ENCODE data around the gene CCBE1. TPM values are rescaled to one million over a fixed set of nuclear protein-coding genes. Genes with fewer than 3 reads are reported as not detected.

Gene CCBE1
- total and polyA plus RNA-seq, 2 of the 4 experiments (the other 2 are of a cell fraction) = 64.8 to 148 TPM

GRCh38 chr18:59562751-59563150 is 134.5 kb downstream of the CCBE1 start:
- H3K79me1 ChIP-seq (ENCODE audit: low read depth in 1 of 2, low read length in 2 of 2) = peaks cover 30 to 60% of the 10 kb centered on the region in 2 experiments
- H3K27ac ChIP-seq (ENCODE audit: insufficient read depth, low read length) = no peak overlapping the region
- H2AK5ac ChIP-seq (ENCODE audit: low read depth, low read length) = no peak overlapping the region; the same call in 1 of the 2 replicates
- H3K9me3 ChIP-seq (ENCODE audit: control insufficient read depth, insufficient read depth, low read length) = no peaks in the 10 kb centered on the region
- H2BK20ac ChIP-seq (ENCODE audit: low read depth, low read length) = no peak overlapping the region
- TF ChIP-seq MAZ (IDR thresholded peaks at IDR 0.05; ENCODE audit: borderline replicate concordance, low read depth, low read length) (no peak), RFX5 (IDR thresholded peaks at IDR 0.05; ENCODE audit: low read depth, low read length) (no peak), SMC3 (IDR thresholded peaks at IDR 0.05; ENCODE audit: low read depth, low read length) (no peak), BHLHE40 (IDR thresholded peaks at IDR 0.05; ENCODE audit: low read depth, low read length) (no peak), CHD1 (IDR thresholded peaks at IDR 0.05; ENCODE audit: low read depth, low read length) (no peak), FOS (IDR thresholded peaks at IDR 0.05; ENCODE audit: low read depth, low read length) (no peak), MXI1 (IDR thresholded peaks at IDR 0.05; ENCODE audit: borderline replicate concordance, low read depth, low read length) (no peak), MAFK (IDR thresholded peaks at IDR 0.05; ENCODE audit: low read depth, low read length) (no peak), USF2 (IDR thresholded peaks at IDR 0.05; ENCODE audit: low read depth, low read length) (no peak), CTCF (conservative IDR thresholded peaks at IDR 0.05; ENCODE audit: low read depth, low read length) (no peak), RAD21 (IDR thresholded peaks at IDR 0.05; ENCODE audit: low read length) (no peak), ELK1 (IDR thresholded peaks at IDR 0.05; ENCODE audit: borderline replicate concordance, low read depth, low read length) (no peak), POLR2A (IDR thresholded peaks at IDR 0.05; ENCODE audit: low read depth, low read length) (no peak), NFE2L2 (IDR thresholded peaks at IDR 0.05; ENCODE audit: low read depth, low read length) (no peak), CEBPB (IDR thresholded peaks at IDR 0.05; ENCODE audit: low read depth, low read length) (no peak)
- H3K9me1 ChIP-seq (ENCODE audit: insufficient read depth, low read length) = peaks cover 4% of the 10 kb centered on the region; the same call in 1 of the 2 replicates
- H2BK120ac ChIP-seq (ENCODE audit: low read depth, low read length) = no peak overlapping the region
- no peak overlapping the region for H3K9ac ChIP-seq (ENCODE audit: low read depth, low read length)
- in situ Hi-C loops (cut with MboI; ENCODE audit: low sequenced_read_pairs) (no loop called here), dilution Hi-C loops (cut with HindIII; ENCODE audit: low sequenced_read_pairs, unreplicated experiment) (no loop called here), intact Hi-C loops (cut with micrococcal nuclease) (no loop called here)
- DNase-seq (no peak), ATAC-seq (ENCODE audit: low read depth) (no peak)
- no peak overlapping the region for H3K4ac ChIP-seq (ENCODE audit: low read depth, low read length)
- H3K36me3 ChIP-seq (ENCODE audit: control insufficient read depth, insufficient read depth, low read length) = no peaks in the 10 kb centered on the region
- no peak overlapping the region for H2AFZ ChIP-seq (replicated peaks; ENCODE audit: low read length, poor library complexity)
- H3K14ac ChIP-seq (replicated peaks; ENCODE audit: low read depth, low read length) = no peak overlapping the region
- no peak overlapping the region for H4K91ac ChIP-seq (ENCODE audit: insufficient read depth, low read depth, low read length)
- no peak overlapping the region; the same call in 1 of the 2 replicates for H3K18ac ChIP-seq (ENCODE audit: low read depth, low read length)
- peaks cover 16% of the 10 kb centered on the region for H4K20me1 ChIP-seq (ENCODE audit: insufficient read depth, low read length)
- no peak overlapping the region for H2AK9ac ChIP-seq (replicated peaks; ENCODE audit: low read depth, low read length, poor library complexity)
- H4K5ac ChIP-seq (ENCODE audit: low read depth, low read length) = no peak overlapping the region; the same call in 1 of the 2 replicates
- no peak overlapping the region for H4K8ac ChIP-seq (ENCODE audit: low read depth in 2 of 2, low read length in 2 of 2)
- BruUV-seq (replicated peaks) = no TSS peak
- H2BK5ac ChIP-seq (ENCODE audit: low read depth, low read length, poor library complexity, severe bottlenecking) = no peak overlapping the region
- no peak overlapping the region for H2BK15ac ChIP-seq (ENCODE audit: low read depth, low read length)
- POLR2A ChIA-PET (ENCODE audit: unreplicated experiment) = no interaction called here
- WGBS, 2 experiments (ENCODE audit: extremely low coverage in 2 of 2, insufficient read length in 1 of 2) = 67% methylated on average over 2 of the region's 6 CpGs; no CpG with 5 or more reads in 1 of the 2 experiments
- no peak overlapping the region for H3K56ac ChIP-seq (ENCODE audit: extremely low read depth, insufficient read depth, low read length)
- peaks cover 12% of the 10 kb centered on the region; the same call in 1 of the 2 replicates for H3K4me1 ChIP-seq (ENCODE audit: control insufficient read depth, insufficient read depth, low read length)
- H3K23ac ChIP-seq (ENCODE audit: low read depth, low read length) = no peak overlapping the region
- no peak overlapping the region for H3K4me2 ChIP-seq (ENCODE audit: low read depth, low read length)
- H3K27me3 ChIP-seq (ENCODE audit: control insufficient read depth, insufficient read depth, low read length) = no peaks in the 10 kb centered on the region
- H3K4me3 ChIP-seq (ENCODE audit: insufficient read depth, low read depth, low read length) = no peak overlapping the region
- CTCF ChIA-PET = no interaction called here

Measured in IMR-90 (cell line).